Kidney (tissue), 14 donors: ENCODE data around the gene TMEM120B. TPM values are rescaled to one million over a fixed set of nuclear protein-coding genes. Genes with fewer than 3 reads are reported as not detected.
"Not testable (repeated sequence)": the region's sequence is repeated elsewhere in the genome, so short reads cannot be mapped to it uniquely, and the experiment has no call there.

Source experiments
- DNase-seq, 5 donors: peaks; one replicate each; pipeline ENCODE4 v3.0.0-alpha.2; 2013 to 2020
- FAIRE-seq: peaks from 2 replicates; lab custom pipeline; 2012; peaks lifted over from hg19 to GRCh38; lab: Jason Lieb, UNC
- H3K27ac ChIP-seq, 2 donors: one replicate each; pipeline ENCODE4 v1.7.0; 2013; ENCODE audit warnings: low read depth in 2 of 2, low read length in 2 of 2, inconsistent platforms in 1 of 2
- H3K27me3 ChIP-seq: one replicate; pipeline ENCODE4 v1.7.1; 2013; ENCODE audit warnings: low read length, inconsistent platforms; ENCODE audit not compliant: control insufficient read depth, insufficient read depth
- H3K36me3 ChIP-seq, 3 donors: one replicate each; pipeline versions ENCODE4 v1.7.0 to v1.7.1; 2013; ENCODE audit warnings: low read length in 3 of 3, control low read depth in 1 of 3, inconsistent platforms in 1 of 3; ENCODE audit not compliant: insufficient read depth in 3 of 3, control insufficient read depth in 2 of 3
- H3K4me1 ChIP-seq, 3 donors: one replicate each; pipeline versions ENCODE4 v1.7.0 to v1.7.1; 2013; ENCODE audit warnings: low read length in 3 of 3, inconsistent platforms in 1 of 3, low read depth in 1 of 3; ENCODE audit not compliant: control insufficient read depth in 2 of 3, insufficient read depth in 2 of 3
- H3K4me3 ChIP-seq, 3 donors: one replicate each; pipeline versions ENCODE4 v1.7.0 to v1.8.1; 2013; ENCODE audit warnings: low read length in 3 of 3, control low read depth in 1 of 3, inconsistent platforms in 1 of 3
- H3K9ac ChIP-seq, 3 donors: one replicate each; pipeline versions ENCODE4 v1.7.0 to v1.7.1; 2013; ENCODE audit warnings: low read length in 3 of 3, control low read depth in 1 of 3, inconsistent platforms in 1 of 3
- H3K9me3 ChIP-seq, 3 donors: one replicate each; pipeline versions ENCODE4 v1.7.0 to v1.7.1; 2013; ENCODE audit warnings: low read length in 3 of 3, control low read depth in 1 of 3, inconsistent platforms in 1 of 3; ENCODE audit not compliant: control insufficient read depth in 2 of 3, insufficient read depth in 1 of 3
- intact Hi-C: fragments of 100-400 bp; cut with DNase I; formaldehyde crosslinking; loops from one replicate; pipeline ENCODE4 v1.11.1; 2022
- polyA plus RNA-seq: library from polyadenylated mRNA; stranded (reverse); fragments of 350-450 nt; fragmentation: Illumina TruSeq; extraction: RNeasy Lipid Tissue Mini Kit (QIAGEN cat#74804); gene quantifications from one replicate; pipeline ENCODE4 v1.2.3, GENCODE V29; 2014; ENCODE audit warnings: low read depth, low replicate concordance; ENCODE audit not compliant: insufficient read depth
- total RNA-seq: library from RNA; stranded (reverse); fragmentation: NEBNext Ultra II Directional; extraction: Animal tissue kit (Norgen Biotek cat#: 25700); gene quantifications from one replicate; pipeline ENCODE4 v1.2.1, GENCODE V29; 2021
- TF ChIP-seq, protein P1 (sequence below): IDR thresholded peaks from 3 replicates; pipeline ENCODE4 v1.5.1; 2012; ENCODE audit warnings: mild to moderate bottlenecking, moderate library complexity, borderline replicate concordance; ENCODE audit not compliant: insufficient read depth; ENCODE audit errors: extremely low read depth
- donor health status: control.
- donor health status: control.
- donor health status: control.
- donor health status: control.
- donor health status: control.
- donor health status: DM: yes; HTN: yes; CAD: no.
- donor health status: Normal renal cell carcinoma (clear cell type).

TMEM120B gene
- total and polyA plus RNA-seq, 2 donors from 2014 or later = 9.0 to 14.2 TPM

DNA sequence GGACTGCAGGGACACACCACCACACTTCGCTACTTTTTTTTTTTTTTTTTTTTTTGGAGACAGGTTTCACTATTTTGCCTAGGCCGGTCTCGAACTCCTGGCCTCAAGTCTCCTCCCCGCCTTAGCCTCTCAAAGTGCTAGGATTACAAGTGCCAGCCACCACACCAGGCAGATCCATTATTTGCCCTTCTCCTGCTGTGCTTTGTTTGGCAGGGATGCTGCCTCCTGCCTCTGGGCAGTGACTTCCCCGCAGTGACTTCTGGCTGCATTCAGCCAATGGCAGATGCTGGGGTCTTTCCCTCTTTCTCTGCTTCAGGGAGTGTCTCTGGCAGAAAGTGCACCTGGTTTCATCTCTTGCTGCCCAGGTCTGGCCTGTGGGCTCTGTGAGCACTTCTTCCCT is 36.4 kb upstream of the TMEM120B start:
- DNase-seq (no peak), FAIRE-seq (no peak)
- H3K36me3 ChIP-seq = no peaks in the 10 kb centered on the region
- H3K4me3 ChIP-seq = no peak overlapping the region
- H3K4me1 ChIP-seq = peaks cover 0 to 5% (median 0%) of the 10 kb centered on the region in 3 donors
- TF ChIP-seq, protein P1, sequence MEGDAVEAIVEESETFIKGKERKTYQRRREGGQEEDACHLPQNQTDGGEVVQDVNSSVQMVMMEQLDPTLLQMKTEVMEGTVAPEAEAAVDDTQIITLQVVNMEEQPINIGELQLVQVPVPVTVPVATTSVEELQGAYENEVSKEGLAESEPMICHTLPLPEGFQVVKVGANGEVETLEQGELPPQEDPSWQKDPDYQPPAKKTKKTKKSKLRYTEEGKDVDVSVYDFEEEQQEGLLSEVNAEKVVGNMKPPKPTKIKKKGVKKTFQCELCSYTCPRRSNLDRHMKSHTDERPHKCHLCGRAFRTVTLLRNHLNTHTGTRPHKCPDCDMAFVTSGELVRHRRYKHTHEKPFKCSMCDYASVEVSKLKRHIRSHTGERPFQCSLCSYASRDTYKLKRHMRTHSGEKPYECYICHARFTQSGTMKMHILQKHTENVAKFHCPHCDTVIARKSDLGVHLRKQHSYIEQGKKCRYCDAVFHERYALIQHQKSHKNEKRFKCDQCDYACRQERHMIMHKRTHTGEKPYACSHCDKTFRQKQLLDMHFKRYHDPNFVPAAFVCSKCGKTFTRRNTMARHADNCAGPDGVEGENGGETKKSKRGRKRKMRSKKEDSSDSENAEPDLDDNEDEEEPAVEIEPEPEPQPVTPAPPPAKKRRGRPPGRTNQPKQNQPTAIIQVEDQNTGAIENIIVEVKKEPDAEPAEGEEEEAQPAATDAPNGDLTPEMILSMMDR = no peak
- H3K27me3 ChIP-seq = no peaks in the 10 kb centered on the region
- H3K9ac ChIP-seq = no peak overlapping the region
- no peaks in the 10 kb centered on the region for H3K9me3 ChIP-seq
- H3K27ac ChIP-seq = no peak overlapping the region
- intact Hi-C loops = loop anchor here (10.0 kb wide), 1 partner anchor 121 kb away; no protein-coding TSS in a partner anchor

DNA sequence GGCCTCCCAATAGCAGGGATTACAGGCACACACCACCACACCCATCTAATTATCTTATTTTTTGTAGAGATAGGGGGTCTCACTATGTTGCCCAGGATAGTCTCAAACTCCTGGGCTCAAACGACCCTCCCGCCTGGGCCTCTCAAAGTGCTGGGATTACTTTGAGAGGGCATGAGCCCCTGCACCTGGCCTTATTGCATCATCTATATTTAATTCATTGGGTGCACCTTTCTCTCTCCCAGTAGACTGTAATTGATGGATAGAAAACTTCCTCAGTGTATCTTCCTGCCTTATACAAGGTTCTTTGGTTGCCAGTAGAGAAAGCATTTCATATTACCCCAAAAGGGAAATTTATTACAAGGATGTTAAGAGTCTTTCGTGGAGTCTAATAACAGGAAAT is 34.2 kb upstream of the TMEM120B start:
- H3K27ac ChIP-seq = no peak overlapping the region
- no peaks in the 10 kb centered on the region for H3K27me3 ChIP-seq
- DNase-seq = no peak
- no peaks in the 10 kb centered on the region for H3K4me1 ChIP-seq
- no peak overlapping the region for H3K4me3 ChIP-seq
- TF ChIP-seq, protein P1 = no peak
- no peak for FAIRE-seq
- intact Hi-C loops = loop anchor here (10.0 kb wide), 1 partner anchor 124 kb away; no protein-coding TSS in a partner anchor
- H3K9ac ChIP-seq = no peak overlapping the region
- no peaks in the 10 kb centered on the region for H3K36me3 ChIP-seq
- H3K9me3 ChIP-seq = no peaks in the 10 kb centered on the region

DNA sequence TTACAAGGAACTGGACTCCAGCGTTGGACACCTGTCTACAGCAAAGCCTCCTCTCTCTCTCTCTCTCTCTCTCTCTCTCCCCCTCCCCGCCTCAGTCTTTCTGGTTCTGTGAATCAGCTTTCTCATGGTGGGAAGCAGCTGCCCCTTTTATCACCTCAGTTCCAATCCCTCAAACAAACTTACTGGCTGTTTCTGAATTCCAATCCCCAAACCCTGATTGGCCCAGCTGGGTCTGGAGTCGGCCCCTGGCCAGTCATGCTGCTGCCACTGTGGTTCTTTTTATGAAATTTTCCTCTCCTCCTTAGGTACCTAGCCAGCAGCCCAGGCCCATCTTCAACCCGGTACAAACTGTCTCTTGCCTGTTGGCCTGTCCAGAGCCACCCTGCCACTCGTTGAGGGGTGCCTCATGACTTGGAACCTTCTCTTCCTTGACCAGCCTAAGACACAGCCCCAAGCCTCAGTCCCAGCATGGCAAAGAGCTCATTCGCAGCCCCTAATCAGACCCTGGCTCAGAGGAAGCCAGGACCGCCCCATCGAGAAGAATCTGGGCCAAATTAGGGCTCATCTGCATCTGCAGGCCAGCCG is 33.7 kb upstream of the TMEM120B start:
- Histone ChIP-seq H3K4me3 (no peak overlapping the region), H3K9me3 (no peaks in the 10 kb centered on the region), H3K9ac (no peak overlapping the region), H3K27ac (no peak overlapping the region), H3K36me3 (no peaks in the 10 kb centered on the region), H3K27me3 (no peaks in the 10 kb centered on the region), H3K4me1 (no peaks in the 10 kb centered on the region)
- DNase-seq (peak in 3 of 5 donors; percentile 20 to 54 (median 31)), FAIRE-seq (no peak)
- intact Hi-C loops = loop anchor here (10.0 kb wide), 1 partner anchor 124 kb away; no protein-coding TSS in a partner anchor
- TF ChIP-seq, protein P1 = no peak

DNA sequence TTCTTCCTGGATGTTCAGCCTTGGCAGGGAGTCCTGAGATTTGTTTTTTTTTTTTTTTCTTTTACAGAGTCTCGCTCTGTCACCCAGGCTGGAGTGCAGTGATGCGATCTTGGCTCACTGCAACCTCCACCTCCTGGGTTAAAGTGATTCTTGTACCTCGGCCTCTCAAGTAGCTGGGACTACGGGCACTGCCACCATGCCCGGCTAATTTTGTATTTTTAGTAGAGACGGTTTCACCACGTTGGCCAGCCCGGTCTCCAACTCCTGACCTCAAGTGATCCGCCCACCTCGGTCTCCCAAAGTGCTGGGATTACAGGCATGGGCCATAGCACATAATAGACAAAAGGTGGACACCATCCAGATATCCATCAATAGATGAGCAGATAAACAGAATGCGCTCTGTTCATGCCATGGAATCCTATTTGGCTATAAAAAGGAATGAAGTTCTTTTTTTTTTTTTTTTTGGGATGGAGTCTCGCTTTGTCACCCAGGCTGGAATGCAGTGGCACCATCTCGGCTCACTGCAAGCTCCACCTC is 32.8 kb upstream of the TMEM120B start:
- H3K27ac ChIP-seq, H3K9me3 ChIP-seq, H3K36me3 ChIP-seq, H3K9ac ChIP-seq, FAIRE-seq, H3K4me1 ChIP-seq, H3K27me3 ChIP-seq, H3K4me3 ChIP-seq, DNase-seq: not testable (repeated sequence)
- intact Hi-C loops = loop anchor here (10.0 kb wide), 1 partner anchor 125 kb away; no protein-coding TSS in a partner anchor
